Rectal smooth muscle tissue (tissue), 1 donor: ENCODE measurements around the gene DDO.
A peak's percentile ranks its signal among the peaks of the same experiment; 100 is the strongest.

ENCODE experiments used
- H3K27ac ChIP-seq: one replicate; pipeline ENCODE4 v1.7.0; 2013; ENCODE audit warnings: low read depth, low read length, inconsistent platforms
- H3K27me3 ChIP-seq: one replicate; pipeline ENCODE4 v1.7.0; 2013; ENCODE audit warnings: low read length; ENCODE audit not compliant: control insufficient read depth, insufficient read depth
- H3K36me3 ChIP-seq: one replicate; pipeline ENCODE4 v1.7.0; 2013; ENCODE audit warnings: low read length; ENCODE audit not compliant: control insufficient read depth, insufficient read depth
- H3K4me1 ChIP-seq: one replicate; pipeline ENCODE4 v1.7.0; 2013; ENCODE audit warnings: low read length; ENCODE audit not compliant: control insufficient read depth, insufficient read depth
- H3K4me3 ChIP-seq: one replicate; pipeline ENCODE4 v1.7.0; 2013; ENCODE audit warnings: low read length
- H3K9ac ChIP-seq: one replicate; pipeline ENCODE4 v1.7.0; 2013; ENCODE audit warnings: low read length

Gene DDO

GRCh38 chr6:110389689-110390382 lies 25.5 kb downstream of the DDO start:
- H3K9ac ChIP-seq, result no peak overlapping the region
- no peaks in the 10 kb centered on the region for H3K36me3 ChIP-seq
- H3K4me3 ChIP-seq, result no peak overlapping the region
- H3K27me3 ChIP-seq, result no peaks in the 10 kb centered on the region
- no peak overlapping the region for H3K27ac ChIP-seq
- H3K4me1 ChIP-seq, result peaks cover 3% of the 10 kb centered on the region

- Histone ChIP-seq H3K27me3 (no peaks in the 10 kb centered on the region), H3K27ac (no peak overlapping the region), H3K4me3 (no peak overlapping the region), H3K9ac (no peak overlapping the region), H3K36me3 (no peaks in the 10 kb centered on the region), H3K4me1 (peaks cover 3% of the 10 kb centered on the region)
These were observed 27.4 kb downstream of the DDO start for GRCh38 chr6:110387986-110388385.

- H3K36me3 ChIP-seq, result no peaks in the 10 kb centered on the region
- peaks cover 3% of the 10 kb centered on the region for H3K4me1 ChIP-seq
- H3K27ac ChIP-seq, result no peak overlapping the region
- H3K4me3 ChIP-seq, result no peak overlapping the region
- H3K27me3 ChIP-seq, result no peaks in the 10 kb centered on the region
- H3K9ac ChIP-seq, result no peak overlapping the region
These were observed 29.9 kb downstream of the DDO start for GRCh38 chr6:110385458-110385863.

GRCh38 chr6:110378552-110378951 lies 36.8 kb downstream of the DDO start:
- Histone ChIP-seq H3K4me3 (no peak overlapping the region), H3K27me3 (no peaks in the 10 kb centered on the region), H3K27ac (no peak overlapping the region), H3K36me3 (no peaks in the 10 kb centered on the region), H3K4me1 (no peaks in the 10 kb centered on the region), H3K9ac (no peak overlapping the region)

- H3K4me1 ChIP-seq, result peaks cover 6% of the 10 kb centered on the region
- no peak overlapping the region for H3K27ac ChIP-seq
- H3K4me3 ChIP-seq, result no peak overlapping the region
These were observed 46.3 kb downstream of the DDO start for GRCh38 chr6:110369066-110369465.

GRCh38 chr6:110368284-110368683 lies 47.1 kb downstream of the DDO start:
- Histone ChIP-seq H3K4me1 (peaks cover 9% of the 10 kb centered on the region), H3K36me3 (no peaks in the 10 kb centered on the region), H3K4me3 (no peak overlapping the region), H3K27me3 (no peaks in the 10 kb centered on the region), H3K9ac (no peak overlapping the region), H3K27ac (no peak overlapping the region)

More at GRCh38 chr6:110369066-110369465, 46.3 kb downstream of the DDO start:
- Histone ChIP-seq H3K27me3 (no peaks in the 10 kb centered on the region), H3K9ac (no peak overlapping the region), H3K36me3 (no peaks in the 10 kb centered on the region)

GRCh38 chr6:110367825-110368224 lies 47.5 kb downstream of the DDO start:
- no peak overlapping the region for H3K9ac ChIP-seq
- H3K4me1 ChIP-seq, result peaks cover 12% of the 10 kb centered on the region
- H3K36me3 ChIP-seq, result no peaks in the 10 kb centered on the region
- H3K4me3 ChIP-seq, result no peak overlapping the region
- no peaks in the 10 kb centered on the region for H3K27me3 ChIP-seq
- H3K27ac ChIP-seq, result no peak overlapping the region

- Histone ChIP-seq H3K4me1 (peaks cover 12% of the 10 kb centered on the region), H3K9ac (no peak overlapping the region), H3K27me3 (no peaks in the 10 kb centered on the region), H3K4me3 (no peak overlapping the region), H3K36me3 (no peaks in the 10 kb centered on the region), H3K27ac (no peak overlapping the region)
These were observed 48.4 kb downstream of the DDO start for GRCh38 chr6:110366975-110367374.

- no peak overlapping the region for H3K27ac ChIP-seq
- H3K9ac ChIP-seq, result no peak overlapping the region
- H3K4me1 ChIP-seq, result peaks cover 12% of the 10 kb centered on the region
- H3K36me3 ChIP-seq, result no peaks in the 10 kb centered on the region
- no peak overlapping the region for H3K4me3 ChIP-seq
- no peaks in the 10 kb centered on the region for H3K27me3 ChIP-seq
These were observed 49.1 kb downstream of the DDO start for GRCh38 chr6:110366256-110366655.

GRCh38 chr6:110364364-110365105 lies 50.8 kb downstream of the DDO start:
- Histone ChIP-seq H3K4me3 (no peak overlapping the region), H3K36me3 (no peaks in the 10 kb centered on the region), H3K4me1 (peaks cover 16% of the 10 kb centered on the region), H3K9ac (no peak overlapping the region), H3K27ac (peak overlapping the region; percentile 96), H3K27me3 (no peaks in the 10 kb centered on the region)

GRCh38 chr6:110363748-110364147 lies 51.6 kb downstream of the DDO start:
- H3K36me3 ChIP-seq, result no peaks in the 10 kb centered on the region
- H3K27me3 ChIP-seq, result no peaks in the 10 kb centered on the region
- no peak overlapping the region for H3K9ac ChIP-seq
- peaks cover 24% of the 10 kb centered on the region for H3K4me1 ChIP-seq
- no peak overlapping the region for H3K4me3 ChIP-seq
- peak overlapping the region; percentile 96 for H3K27ac ChIP-seq

- H3K27ac ChIP-seq, result no peak overlapping the region
- H3K27me3 ChIP-seq, result no peaks in the 10 kb centered on the region
- H3K4me3 ChIP-seq, result no peak overlapping the region
- H3K36me3 ChIP-seq, result no peaks in the 10 kb centered on the region
- peaks cover 30% of the 10 kb centered on the region for H3K4me1 ChIP-seq
- H3K9ac ChIP-seq, result no peak overlapping the region
These were observed 54.7 kb downstream of the DDO start for GRCh38 chr6:110360676-110361075.

GRCh38 chr6:110359556-110359955 lies 55.8 kb downstream of the DDO start:
- H3K27me3 ChIP-seq, result no peaks in the 10 kb centered on the region
- H3K9ac ChIP-seq, result no peak overlapping the region
- H3K4me3 ChIP-seq, result no peak overlapping the region
- H3K36me3 ChIP-seq, result no peaks in the 10 kb centered on the region
- peak overlapping the region; percentile 95 for H3K27ac ChIP-seq
- H3K4me1 ChIP-seq, result peaks cover 38% of the 10 kb centered on the region
